ENCODE measurements around the gene KIF26B.

The KIF26B gene

DNA sequence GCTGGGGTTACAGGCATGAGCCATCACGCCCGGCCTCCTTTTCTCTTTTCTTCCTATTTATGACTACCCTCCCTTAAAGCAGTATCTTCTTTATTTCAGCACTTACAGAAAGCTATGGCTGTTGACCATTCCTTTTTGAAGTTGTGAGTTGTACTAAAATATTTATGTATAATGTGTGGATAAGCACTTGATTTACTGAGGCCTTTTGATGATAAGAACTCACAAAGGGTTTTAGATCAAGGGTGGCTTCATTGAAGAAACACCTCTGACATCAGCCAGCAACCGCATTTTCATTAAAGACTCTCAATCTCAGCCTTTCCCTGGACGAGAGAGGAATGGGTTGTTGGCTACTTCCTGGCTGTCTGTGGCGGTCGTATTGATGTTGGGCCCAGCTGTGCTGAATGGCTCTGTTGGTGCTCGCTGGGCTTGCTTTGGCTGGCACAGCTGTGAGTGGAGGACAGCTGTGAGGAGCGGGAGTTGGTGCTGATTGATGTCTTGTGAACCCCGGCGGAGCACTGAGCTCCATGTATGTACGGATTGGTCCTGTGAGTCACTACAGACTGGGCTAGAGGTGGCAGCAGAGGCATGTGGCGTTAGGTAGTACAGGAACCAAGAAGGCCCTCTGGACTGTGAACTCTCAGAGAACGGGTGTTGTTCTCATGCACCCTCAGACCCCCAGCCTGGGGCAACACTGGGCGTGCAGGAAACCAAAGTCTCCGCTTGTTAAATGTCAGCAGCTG, 208.8 kb downstream of the KIF26B start:
- DNase-seq, result no peak

- DNase-seq, result no peak
Observed at GRCh38 chr1:245365095-245366020, 210.6 kb downstream of the KIF26B start.

DNA sequence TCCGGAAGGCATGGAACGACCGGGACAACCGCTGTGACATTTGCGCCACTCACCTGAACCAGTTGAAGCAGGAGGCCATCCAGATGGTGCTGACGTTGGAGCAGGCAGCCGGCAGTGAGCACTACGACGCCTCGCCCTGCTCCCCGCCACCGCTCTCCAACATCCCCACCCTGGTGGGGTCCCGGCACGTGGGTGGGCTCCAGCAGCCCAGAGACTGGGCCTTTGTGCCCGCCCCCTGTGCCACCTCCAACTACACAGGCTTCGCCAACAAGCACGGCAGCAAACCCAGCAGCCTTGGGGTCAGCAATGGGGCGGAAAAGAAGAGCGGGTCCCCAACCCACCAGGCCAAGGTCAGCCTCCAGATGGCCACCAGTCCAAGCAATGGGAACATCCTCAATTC, 212.1 kb downstream of the KIF26B start:
- DNase-seq, result no peak

GRCh38 chr1:245370175-245370825, 215.5 kb downstream of the KIF26B start:
- DNase-seq, result no peak

DNA sequence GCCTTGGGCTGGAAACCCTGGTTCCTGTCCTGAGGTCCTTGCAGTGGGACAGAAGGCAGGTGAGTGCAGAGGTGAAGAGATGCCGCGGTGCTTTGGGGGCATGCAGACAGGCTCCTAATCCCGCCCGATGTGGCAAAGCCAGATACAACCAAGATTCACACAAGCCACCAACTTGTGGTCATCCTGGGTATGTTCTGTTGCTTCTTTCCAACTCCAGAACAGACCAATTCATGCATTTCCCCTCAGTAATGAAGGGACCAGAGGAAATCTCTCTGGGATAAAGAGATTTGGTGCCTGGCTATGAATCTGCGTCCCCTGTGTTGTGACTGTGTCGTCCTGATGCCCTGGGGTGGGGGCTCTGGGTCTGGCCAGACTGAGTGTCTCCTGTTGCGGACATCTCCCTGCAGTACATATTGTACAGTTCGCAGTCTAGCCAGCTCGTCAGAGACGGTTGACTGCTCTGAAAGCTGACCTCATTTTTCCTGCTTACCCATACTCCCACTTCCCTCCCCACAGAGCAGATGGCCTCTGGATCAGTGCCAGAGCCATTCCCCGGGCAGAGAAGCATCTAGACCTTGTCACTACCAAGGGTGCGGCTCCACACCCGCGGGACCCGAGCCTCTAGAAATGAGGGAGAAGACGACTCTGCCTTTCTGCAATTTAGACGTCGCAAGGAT, 216.3 kb downstream of the KIF26B start:
- DNase-seq, result no peak

GRCh38 chr1:245373131-245373530, 218.3 kb downstream of the KIF26B start:
- no peak for DNase-seq

DNA sequence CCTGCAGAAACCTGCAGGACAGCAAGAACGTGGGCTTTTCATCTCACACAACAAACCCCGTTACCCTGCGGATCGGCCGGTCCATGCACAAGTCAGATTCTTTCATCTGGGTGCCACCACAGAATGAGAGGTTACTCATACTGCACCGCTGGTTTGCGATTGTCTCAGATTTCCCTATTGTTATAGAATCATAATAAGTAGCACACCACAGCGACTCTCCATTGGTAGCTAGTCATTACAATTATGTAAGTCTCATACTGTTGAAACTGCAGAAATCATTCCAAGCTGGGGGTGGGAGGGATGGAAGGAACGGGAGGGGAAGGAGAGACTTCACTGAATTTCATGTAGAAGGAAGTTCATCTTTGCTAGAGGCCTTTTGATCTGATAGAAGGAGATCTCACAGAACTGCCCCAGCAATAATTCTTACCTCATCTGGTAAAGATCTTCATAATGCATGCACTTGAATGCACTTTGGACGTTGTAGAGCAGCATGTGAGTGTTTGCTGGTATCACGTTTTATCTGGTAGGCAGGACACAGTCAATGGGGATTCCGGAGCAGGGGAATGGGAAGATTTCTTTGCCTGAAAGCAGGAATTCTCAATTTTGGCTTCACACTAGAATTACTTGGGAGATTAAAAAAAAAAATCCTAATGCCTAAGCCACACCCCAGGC, 221.1 kb downstream of the KIF26B start:
- DNase-seq, result no peak

- no peak for DNase-seq
Observed at GRCh38 chr1:245377854-245378253, 223.1 kb downstream of the KIF26B start.

DNA sequence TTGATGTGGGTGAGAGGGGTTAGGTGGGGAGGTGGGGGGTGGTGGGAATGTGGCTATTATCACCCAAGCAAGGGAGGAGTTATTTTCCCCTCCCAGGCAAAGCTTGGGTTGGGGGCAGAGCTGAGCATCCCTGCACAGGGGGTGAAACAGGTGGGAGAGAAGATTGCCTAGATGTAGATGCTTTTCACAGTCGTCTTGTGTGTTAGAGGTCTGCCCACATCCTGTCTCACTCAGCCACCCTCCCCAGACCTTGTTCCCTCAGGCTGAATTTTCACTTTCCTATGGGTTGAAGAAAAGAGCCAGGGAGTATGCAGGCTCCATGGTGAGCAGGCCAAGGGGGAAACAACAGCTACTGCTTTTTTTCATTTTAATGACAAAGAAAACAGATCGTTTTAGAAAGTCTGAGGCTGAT, 223.5 kb downstream of the KIF26B start:
- no peak for DNase-seq

DNA sequence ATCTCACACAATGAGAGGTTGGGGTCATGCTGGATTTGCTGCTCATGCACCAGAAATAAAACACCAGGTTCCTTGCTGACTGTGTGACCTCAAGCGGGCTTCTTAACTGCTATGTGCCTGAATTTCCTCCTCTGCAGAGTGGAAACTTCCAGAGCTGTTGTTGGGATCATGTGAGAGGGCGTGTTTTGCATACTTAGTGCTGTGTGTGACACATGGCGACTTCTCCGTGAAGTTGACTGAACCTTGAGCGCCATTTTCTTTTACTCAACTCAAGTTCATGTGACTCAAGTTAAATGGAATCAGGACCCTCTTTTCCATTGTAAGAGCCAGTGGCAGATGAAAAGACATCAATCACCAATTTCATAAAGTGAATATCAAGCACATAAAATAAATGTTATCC, 224.0 kb downstream of the KIF26B start:
- no peak for DNase-seq

- peak; percentile 20 for DNase-seq
Observed at GRCh38 chr1:245380790-245381535, 226.2 kb downstream of the KIF26B start.

DNA sequence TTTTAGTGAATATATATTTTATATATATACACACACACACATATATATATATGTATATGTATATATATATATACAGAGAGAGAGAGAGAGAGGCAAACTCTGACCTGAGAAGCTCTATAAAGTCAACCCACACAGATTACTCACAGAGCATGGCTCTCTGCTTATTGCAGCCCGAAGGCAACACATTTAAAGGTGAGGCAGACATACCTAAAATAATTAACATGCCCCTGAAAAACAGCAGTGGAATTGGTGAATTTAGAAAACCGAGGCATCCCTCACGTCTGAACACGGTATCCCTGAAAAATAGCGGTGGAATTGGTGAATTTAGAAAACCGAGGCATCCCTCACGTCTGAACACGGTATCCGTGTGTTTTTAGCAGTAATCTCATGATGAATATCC, 228.2 kb downstream of the KIF26B start:
- DNase-seq, result no peak

DNA sequence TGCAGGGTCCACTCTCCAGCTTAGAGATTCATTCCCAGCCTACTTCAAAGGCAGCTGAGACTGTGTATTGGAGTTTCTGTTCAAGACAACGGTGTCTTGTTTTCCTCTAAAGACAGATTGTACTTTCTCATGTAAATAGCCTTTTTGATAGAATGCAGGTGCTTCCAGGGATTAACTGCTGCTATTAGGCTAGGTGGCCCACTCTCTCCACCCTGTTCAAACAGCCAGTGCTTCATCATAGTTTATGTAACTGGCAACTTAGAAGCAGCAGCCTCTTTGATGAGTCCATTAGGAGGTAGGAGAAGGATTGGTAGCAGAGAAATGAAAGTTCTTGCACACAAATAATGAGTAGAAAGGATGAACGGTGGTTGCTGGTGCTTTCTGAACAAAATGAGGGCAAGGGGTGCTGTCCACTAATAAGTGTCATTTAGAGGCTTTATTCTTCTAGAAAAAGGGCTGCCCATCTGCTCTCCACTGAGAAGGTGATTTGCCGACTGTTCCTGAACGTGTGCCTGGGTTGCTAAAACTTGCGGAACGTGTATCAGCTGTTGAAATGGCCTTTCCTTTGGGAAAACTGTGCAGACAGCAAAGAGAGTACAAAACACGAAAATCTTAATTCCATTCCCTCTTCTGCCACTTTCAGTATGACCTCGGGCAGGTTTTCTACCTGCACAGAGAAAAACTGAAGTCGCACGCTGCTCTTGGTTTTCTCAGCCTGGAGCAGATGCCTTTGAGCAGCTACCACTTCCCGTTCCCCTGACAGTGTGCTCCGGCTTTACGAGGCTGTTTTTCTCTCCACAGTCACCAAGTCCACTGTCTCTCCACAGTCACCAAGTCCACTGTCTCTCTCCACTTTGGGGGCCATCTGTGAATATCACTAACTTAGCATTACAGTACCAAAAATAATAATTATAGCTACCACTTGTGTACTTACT, 228.9 kb downstream of the KIF26B start:
- no peak for DNase-seq

DNA sequence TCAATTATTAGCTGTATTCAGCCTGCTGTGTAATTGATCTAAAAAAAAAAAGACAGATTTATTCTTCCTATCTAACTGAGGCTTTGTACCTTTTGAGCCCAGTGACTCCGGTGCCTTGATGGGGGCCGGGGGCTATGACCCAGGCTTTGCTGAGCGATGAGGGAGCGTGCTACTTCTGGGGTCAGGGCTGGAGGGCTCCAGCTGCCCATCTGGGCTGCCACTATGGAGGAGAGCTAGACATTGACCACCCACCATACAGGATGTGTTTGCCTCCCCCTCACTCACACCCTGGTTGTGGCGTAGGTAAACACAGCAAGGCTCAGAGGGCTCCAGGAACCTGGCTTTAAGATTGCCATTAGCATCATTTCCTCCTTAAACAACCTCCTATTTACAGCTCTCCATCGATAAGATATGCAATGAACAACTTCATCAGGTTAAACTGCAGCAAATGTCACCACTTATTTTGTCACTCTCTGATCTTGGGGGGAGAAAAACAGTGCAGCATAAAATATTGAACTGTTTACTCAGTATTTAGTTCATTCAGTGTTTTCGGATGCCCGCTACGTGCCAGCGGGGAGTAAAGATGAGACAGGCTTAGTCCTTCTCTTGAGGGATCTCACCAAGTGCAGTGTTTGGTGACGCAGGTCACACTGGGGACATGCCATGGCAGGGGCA, 231.6 kb downstream of the KIF26B start:
- DNase-seq, result no peak

GRCh38 chr1:245388687-245389086, 233.9 kb downstream of the KIF26B start:
- no peak for DNase-seq

DNA sequence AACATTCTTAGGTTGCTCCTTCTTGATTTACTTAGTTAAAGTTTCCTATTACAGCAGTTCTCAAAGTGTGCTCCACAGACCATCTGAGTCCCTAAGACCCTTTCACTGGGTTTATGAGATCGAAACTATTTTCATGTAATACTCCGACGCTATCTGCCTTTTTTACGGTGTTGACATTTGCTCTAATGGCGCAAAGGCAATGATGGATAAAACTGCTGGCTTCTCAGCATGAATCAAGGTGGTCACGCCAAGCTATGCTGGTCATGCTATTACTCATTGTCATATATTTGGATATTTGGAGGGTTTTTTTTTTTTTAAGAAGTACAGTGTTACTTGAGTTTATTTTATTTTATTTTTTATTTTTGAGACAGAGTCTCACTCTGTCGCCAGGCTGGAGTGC, 235.1 kb downstream of the KIF26B start:
- DNase-seq, result no peak

DNA sequence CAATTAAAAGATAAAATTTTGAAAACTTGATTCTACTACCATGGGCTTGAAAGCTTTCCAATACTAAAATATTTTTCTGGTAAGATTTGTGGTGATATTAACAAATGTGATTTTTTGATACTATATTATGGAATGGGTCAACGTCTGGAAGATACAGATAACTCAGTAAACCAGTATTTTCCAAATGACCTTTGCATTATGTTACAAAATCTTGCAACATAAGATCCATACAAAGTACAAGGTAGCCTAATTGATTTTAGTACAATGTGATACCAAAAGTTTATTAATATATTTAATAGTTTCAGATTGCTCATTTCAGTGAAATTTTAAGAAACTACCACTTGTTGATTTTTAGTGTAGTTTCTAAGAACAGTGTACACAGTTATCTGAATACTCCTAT, 236.2 kb downstream of the KIF26B start:
- DNase-seq, result no peak

DNA sequence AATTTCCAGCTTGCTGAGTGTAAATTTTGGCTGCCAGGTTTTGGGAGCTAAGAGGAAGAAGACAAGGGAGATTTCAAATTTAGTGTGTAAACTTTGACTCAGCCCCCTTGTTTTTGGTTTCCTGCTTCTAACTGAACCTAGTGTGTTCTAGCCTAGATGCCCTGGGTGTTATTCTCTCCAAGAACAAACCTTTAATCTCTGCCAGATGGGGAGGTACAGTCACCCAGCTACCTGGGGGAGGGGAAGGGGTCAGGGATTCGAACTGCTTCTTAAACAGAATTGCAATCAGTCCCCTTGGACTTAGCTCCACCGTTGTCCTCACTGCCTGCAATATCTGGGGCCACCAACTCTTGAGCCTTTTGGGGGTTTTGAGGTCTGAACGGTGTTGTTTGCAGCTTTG, 238.9 kb downstream of the KIF26B start:
- DNase-seq, result no peak

GRCh38 chr1:245395680-245396079, 240.9 kb downstream of the KIF26B start:
- DNase-seq, result no peak

DNA sequence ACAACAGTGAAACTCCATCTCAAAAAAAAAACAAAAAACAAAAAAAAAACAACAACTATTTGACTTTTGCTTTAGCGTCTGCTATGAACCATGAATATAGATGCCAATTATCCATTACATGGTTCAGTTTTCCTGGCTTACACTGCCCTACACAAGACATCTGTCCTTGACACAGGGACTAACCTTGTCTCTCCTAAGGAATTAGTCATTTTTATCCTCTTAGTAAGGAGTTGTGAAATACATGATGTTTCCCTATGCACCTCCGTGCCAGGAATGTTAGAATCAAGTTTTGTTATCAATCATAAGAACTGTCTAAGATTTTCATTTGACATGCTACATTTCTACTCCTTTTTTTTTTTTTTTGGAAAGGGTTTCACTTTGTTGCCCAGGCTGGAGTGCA, 241.8 kb downstream of the KIF26B start:
- no peak for DNase-seq

Measured in hematopoietic multipotent progenitor cell treated with erythropoietin and hydrocortisone succinate and interleukin-3 and kit ligand, for 8 days (in vitro differentiated cells).